Neural progenitor cell (in vitro differentiated cells): ENCODE results near the gene NUP93.

Source experiments
- EZH2 ChIP-seq: fragments of 200-600 bp; sonication (generic); IDR thresholded peaks from 2 replicates; pipeline ENCODE4 v1.6.1; 2017; ENCODE audit warnings: antibody characterized with exemption, mild to moderate bottlenecking, moderate library complexity
- EZH2phosphoT487 ChIP-seq: fragments of 200-600 bp; sonication (generic); IDR thresholded peaks from 2 replicates; pipeline ENCODE4 v1.6.1; 2017; ENCODE audit warnings: antibody characterized with exemption

GRCh38 chr16:56817056-56817455 lies 87.1 kb downstream of the NUP93 start:
- no peak for TF ChIP-seq EZH2phosphoT487
- TF ChIP-seq EZH2, result no peak
